RCC 7860 (cell line): ENCODE results near the gene IGDCC3.
"Not testable (repeated sequence)": the region's sequence is repeated elsewhere in the genome, so short reads cannot be mapped to it uniquely, and the experiment has no call there.

Experiments used
- DNase-seq: peaks from one replicate; pipeline ENCODE4 v3.0.0-alpha.2; 2015; ENCODE audit warnings: low spot score
- FAIRE-seq: peaks from 2 replicates; lab custom pipeline; 2012; peaks lifted over from hg19 to GRCh38; lab: Jason Lieb, UNC

The IGDCC3 gene

DNA sequence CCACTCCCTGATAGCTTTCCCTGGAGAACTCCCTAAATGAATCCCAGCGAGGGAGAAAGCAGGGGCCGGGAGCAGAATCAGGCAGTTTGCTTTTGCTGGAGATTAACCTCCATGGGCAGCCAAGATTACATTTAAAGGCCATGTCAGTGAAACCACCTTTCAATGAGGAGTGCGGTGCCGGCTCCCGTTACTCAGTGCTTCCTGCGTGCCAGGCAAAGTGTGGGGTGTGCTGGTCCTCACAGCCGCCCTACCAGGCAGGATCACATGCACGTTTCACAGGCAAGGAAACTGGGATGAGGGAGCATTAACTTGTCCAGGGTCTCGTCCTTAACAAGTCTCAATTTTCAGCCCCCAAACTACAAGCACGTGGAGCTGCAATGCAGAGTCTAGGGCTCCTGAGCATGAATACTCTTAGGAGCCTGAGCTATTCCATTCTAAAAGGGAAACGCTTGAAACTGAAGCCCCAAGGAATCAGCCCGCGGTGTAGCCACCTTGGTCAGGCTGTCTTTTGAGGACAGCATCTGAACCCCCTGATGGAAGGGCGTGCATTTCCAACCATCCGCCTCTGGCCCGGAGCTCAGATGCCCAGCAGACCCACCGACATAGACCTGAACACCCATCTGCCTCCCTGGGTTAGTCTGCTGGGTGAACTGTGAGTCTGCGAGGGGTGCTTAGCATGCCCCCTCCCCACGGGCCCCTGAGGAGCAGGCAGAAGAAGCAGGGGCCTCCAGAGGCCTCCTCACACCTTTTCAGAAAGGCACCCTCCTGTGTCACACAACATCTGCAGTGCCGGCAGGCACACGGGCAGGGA is 5.6 kb downstream of the IGDCC3 start:
- no peak for DNase-seq
- no peak for FAIRE-seq

GRCh38 chr15:65370885-65371284 is 6.9 kb downstream of the IGDCC3 start:
- DNase-seq (no peak), FAIRE-seq (no peak)

- FAIRE-seq, result no peak
- no peak for DNase-seq
Measured at GRCh38 chr15:65369651-65370050, 8.2 kb downstream of the IGDCC3 start.

GRCh38 chr15:65369212-65369547 is 8.6 kb downstream of the IGDCC3 start:
- DNase-seq, result no peak
- no peak for FAIRE-seq

DNA sequence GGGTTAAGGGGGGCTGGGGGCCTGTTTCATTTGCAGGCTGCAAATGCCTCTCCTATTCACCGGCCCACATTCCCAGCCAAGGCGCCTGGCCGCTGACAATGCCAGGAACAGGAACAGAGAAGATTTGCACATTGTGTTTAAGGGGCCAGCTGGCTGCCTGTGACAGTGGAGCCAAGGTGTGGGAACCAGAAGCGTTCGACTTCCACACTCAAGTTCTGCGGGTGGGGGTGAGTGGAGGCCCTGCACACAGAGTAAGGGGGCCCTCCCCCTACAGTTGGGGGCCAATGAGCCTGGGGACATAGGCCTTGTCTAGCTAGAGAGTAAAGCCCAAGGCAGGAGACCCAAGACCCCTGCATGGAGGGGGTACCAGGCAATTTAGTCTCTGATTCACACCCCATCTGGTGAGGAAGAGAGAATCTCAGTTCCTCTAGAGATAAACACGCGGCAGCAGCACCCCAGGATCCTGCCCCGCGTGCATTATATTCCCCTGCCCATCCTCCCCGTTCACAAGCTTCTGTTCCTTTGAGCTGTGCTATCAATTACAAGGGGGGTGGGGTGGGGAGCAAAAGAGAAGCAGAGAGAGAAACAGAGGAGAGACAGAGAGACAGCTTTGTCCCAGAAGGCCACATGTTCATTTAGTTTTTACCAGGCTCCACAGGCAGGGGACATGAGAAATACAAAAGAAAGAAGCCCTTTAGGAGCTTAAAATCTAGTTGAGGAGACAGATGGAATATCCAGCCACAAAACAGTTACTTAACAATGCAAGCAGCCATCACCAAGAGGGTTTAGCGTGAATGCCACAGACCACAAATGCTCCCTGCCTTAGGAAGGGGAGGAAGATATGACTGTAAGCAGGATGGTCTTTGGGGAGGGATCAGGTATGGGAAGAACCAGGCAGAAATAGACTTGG is 9.2 kb downstream of the IGDCC3 start:
- FAIRE-seq, result no peak
- DNase-seq, result no peak

GRCh38 chr15:65366122-65366892 is 11.5 kb downstream of the IGDCC3 start:
- no peak for DNase-seq
- FAIRE-seq, result no peak

GRCh38 chr15:65365229-65365628 is 12.6 kb downstream of the IGDCC3 start:
- DNase-seq, result no peak

DNA sequence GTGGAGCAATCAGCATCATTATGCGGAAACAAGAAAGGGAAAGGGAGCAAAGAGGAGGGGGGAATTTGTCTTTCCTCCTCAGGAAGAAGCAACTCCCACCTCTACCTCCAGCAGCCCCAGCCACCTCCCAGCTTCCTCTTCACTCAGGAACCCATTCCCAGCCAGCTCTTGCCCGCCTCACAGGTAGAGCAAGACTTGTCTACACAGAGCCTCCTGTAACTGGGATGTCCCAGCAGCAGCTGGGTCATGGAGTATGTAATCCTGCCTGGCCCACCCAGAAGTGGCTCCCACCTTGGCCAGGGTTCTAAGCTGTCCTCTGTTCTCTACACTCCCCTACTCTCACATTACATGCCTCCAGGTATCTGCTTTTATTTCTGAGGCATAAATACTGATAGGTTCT is 14.0 kb downstream of the IGDCC3 start:
- no peak for DNase-seq

More at GRCh38 chr15:65365229-65365628, 12.6 kb downstream of the IGDCC3 start:
- FAIRE-seq, result no peak

DNA sequence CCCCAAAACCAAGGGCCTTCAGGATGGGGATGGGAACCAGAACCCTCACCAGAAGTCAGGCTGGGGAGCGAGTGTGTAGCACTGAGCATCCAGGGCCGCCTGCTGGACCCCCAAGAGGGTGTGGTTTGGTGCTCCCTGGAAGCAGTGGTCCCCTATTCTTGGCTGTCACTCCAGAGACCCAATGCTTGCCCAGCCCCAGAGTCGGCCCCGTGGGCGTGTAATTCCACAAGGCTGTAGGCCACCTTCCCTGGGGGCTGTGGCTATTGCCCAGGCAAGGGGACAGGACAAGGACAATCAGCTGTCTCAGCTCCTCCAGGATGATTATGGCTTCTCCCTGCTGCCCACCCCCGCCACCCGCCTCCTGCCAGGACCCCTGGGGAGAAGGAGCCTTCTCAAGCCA is 14.5 kb downstream of the IGDCC3 start:
- DNase-seq (no peak), FAIRE-seq (no peak)

More for the DNA sequence above, 14.0 kb downstream of the IGDCC3 start:
- FAIRE-seq, result no peak

- DNase-seq, result no peak
- no peak for FAIRE-seq
Measured at GRCh38 chr15:65362491-65362890, 15.3 kb downstream of the IGDCC3 start.

DNA sequence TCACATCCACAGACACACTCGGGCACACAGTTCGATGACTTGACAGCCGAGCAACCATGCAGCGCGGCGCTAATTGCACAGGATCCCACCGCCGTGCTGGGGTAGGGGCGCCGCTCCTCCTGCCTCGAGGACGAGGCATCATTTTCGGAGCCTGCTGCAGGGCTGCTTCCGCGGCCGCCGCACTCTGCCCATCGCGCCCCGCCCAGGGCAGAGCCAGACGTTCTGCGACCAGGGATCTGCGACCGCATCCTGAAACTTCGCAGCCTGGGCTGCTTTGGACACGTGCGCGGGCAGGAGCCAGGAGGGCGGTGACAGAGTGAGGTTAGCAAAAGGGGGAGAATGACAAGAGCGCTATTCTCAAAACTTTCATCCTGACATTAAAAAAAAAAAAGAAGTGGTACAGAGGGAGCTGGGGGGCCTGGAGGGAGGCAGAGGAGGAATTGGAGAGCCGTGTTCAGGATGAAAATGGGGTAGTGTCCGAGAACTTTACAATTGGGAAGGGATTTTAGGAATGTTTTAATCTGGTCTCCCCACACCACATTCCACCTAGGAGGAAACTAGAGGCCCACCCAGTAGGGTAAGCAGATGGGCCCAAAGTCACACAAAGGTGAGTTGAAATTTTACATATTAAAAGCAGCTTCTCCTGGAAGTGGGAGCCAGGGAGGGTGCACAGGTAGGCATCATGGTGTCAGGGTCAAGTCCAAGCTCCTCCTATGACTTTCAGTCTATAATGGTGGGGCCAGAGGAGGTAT is 15.9 kb downstream of the IGDCC3 start:
- no peak for FAIRE-seq

DNA sequence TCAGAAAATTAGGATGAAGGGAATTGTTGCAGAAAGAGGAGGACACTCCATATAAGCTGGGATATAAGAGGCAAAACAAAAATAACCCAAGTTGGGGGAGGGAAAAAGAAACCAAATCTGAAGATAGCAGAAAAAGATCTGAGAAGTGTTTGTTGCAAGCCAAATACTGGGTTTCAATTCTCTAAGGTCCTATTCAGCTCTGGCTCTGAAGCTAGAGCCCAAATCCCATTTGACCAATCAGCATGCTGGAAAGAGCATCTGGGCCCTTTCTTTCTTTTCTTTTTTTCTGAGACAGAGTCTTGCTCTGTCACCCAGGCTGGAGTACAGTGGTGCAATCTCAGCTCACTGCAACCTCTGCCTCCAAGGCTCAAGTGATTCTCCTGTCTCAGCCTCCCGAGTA is 17.3 kb downstream of the IGDCC3 start:
- DNase-seq (no peak), FAIRE-seq (no peak)

More for the DNA sequence above, 15.9 kb downstream of the IGDCC3 start:
- DNase-seq, result no peak

- no peak for FAIRE-seq
Measured at GRCh38 chr15:65355988-65356353, 21.8 kb downstream of the IGDCC3 start.

DNA sequence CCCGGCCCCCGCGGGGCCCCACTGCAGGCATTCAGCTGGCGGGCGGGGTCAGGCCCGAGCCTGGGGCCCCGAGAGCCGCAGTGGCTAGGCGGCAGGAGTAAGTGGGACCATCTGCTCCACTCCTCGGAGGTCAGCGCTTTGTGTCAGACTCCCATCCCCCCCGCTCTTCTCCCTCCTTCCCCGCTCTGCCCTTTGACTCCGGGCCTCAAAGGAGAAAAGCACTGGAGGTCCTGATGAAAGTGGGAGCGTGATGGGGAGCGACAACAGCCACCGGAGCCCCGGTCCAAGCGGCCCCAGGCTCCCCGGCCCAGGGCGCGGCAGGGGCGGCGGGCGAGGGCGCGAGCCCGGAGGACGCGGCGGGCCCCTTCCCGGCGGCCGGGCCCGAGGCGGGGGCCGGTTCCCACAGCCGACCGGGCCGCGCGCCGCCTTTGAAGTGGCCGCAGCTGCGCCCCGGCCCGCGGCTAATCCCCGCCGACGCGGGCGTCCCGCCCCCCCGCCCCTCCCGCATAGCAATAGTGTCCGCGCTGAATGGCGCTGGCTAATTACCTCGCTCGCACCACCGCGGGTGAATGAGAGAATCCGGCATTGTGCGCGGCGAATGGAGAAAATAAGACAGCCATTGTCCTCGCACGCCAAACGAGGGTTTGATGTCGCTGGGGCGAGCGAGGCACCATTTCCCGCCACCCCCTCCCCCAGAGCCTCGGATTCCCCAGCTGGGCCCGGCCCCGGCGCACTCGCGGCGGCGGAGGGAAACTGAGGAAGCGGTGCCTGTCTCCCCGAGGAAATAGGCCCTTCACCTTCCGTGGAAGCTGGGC is 22.4 kb downstream of the IGDCC3 start:
- FAIRE-seq, result no peak
- no peak for DNase-seq

More at GRCh38 chr15:65355988-65356353, 21.8 kb downstream of the IGDCC3 start:
- DNase-seq, result no peak

- FAIRE-seq, result no peak
- no peak for DNase-seq
Measured at GRCh38 chr15:65354835-65355172, 23.0 kb downstream of the IGDCC3 start.

GRCh38 chr15:65351972-65352371 is 25.8 kb downstream of the IGDCC3 start:
- not testable (repeated sequence) for FAIRE-seq, DNase-seq

- FAIRE-seq, result no peak
- no peak for DNase-seq
Measured at GRCh38 chr15:65349338-65349737, 28.5 kb downstream of the IGDCC3 start.

- DNase-seq, FAIRE-seq: not testable (repeated sequence)
Measured at GRCh38 chr15:65347756-65348155, 30.0 kb downstream of the IGDCC3 start.

GRCh38 chr15:65346856-65347598 is 30.8 kb downstream of the IGDCC3 start:
- DNase-seq (no peak), FAIRE-seq (no peak)
